ENCODE data around the gene LAMTOR4. TPM values are rescaled to one million over a fixed set of nuclear protein-coding genes. Genes with fewer than 3 reads are reported as not detected.
A peak's percentile ranks its signal among the peaks of the same experiment; 100 is the strongest.
"Not testable (repeated sequence)": the region's sequence is repeated elsewhere in the genome, so short reads cannot be mapped to it uniquely, and the experiment has no call there.

LAMTOR4 gene
- total RNA-seq, 1 donor from 2014 or later, result 70.5 TPM

DNA sequence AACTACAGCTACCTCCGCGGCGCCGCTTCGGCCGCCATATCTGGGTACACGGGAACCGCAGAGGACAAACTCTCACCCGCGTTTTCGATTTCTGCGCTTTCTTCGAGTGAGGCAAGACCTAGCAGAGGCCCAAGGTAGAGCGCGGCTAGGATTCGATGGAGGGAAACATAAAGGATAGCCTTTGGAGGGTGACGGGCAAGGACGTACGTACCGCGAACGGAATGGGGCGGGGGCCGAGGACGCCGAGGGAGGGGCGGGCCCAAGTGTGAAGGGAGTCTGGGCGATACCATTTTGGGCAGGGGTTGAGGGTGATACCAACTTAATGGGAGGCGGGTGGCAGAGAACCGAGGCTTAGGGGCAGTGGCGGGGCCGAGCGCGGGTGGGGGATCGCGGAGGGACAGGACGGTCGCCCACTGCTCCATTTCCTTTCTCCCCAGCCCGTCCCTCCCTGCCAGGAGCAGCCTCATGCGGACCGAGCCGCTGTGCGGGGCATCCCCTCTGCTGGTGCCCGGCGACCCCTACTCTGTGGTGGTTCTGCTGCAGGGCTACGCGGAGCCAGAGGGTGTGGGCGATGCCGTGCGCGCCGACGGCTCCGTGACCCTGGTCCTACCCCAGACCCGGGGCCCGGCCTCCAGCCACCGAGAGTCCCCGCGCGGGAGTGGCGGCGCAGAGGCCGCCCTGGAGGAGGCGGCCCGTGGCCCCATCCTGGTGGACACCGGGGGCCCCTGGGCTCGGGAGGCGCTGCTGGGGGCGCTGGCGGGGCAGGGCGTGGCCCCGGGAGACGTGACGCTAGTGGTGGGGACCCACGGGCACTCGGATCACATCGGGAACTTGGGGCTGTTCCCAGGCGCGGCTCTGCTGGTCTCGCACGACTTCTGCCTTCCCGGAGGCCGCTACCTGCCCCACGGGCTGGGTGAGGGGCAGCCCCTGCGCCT lies 21.5 kb upstream of the LAMTOR4 start, which contains the start of gene MBLAC1:
Gene MBLAC1 (plus strand): TSS at position 37 of the 935 bp plus-strand sequence. CDS start 429 bp downstream, at position 466.
- Mint-ChIP-seq H3K4me3 (peak within 1 kb of the TSS; percentile 99), H3K27ac (peak within 1 kb of the TSS; percentile 95), H3K9me3 (no peaks in the 10 kb centered on the region), H3K4me1 (peaks cover 25% of the 10 kb centered on the region), H3K36me3 (peaks cover 8% of the 10 kb centered on the region), H3K27me3 (ENCODE audit: insufficient read depth, low read depth) (peaks cover 4% of the 10 kb centered on the region)
- Histone ChIP-seq H3K4me3 (peak within 1 kb of the TSS; percentile 68), H3K9me3 (ENCODE audit: low read depth) (no peaks in the 10 kb centered on the region), H3K27ac (peak within 1 kb of the TSS; percentile 68), H3K79me2 (ENCODE audit: low read depth) (peaks cover 9% of the 10 kb centered on the region), H3K36me3 (no peaks in the 10 kb centered on the region), H3K4me1 (no peaks in the 10 kb centered on the region), H4K20me1 (ENCODE audit: low read depth) (no peaks in the 10 kb centered on the region), H2AFZ (replicated peaks) (peak within 1 kb of the TSS; percentile 74), H3K4me2 (peak within 1 kb of the TSS; percentile 97), H3K9ac (peak within 1 kb of the TSS; percentile 48), H3F3A (ENCODE audit: low read depth) (peaks cover 37% of the 10 kb centered on the region), H3K27me3 (peaks cover 33% of the 10 kb centered on the region)
- no peak for TF ChIP-seq CTCF (IDR thresholded peaks at IDR 0.05)
- peak; percentile 10 for TF ChIP-seq EZH2 (IDR thresholded peaks at IDR 0.05)
- TF ChIP-seq EZH2phosphoT487 (IDR thresholded peaks at IDR 0.05), result no peak
- DNase-seq (ENCODE audit: low spot score), result peak; percentile 94

DNA sequence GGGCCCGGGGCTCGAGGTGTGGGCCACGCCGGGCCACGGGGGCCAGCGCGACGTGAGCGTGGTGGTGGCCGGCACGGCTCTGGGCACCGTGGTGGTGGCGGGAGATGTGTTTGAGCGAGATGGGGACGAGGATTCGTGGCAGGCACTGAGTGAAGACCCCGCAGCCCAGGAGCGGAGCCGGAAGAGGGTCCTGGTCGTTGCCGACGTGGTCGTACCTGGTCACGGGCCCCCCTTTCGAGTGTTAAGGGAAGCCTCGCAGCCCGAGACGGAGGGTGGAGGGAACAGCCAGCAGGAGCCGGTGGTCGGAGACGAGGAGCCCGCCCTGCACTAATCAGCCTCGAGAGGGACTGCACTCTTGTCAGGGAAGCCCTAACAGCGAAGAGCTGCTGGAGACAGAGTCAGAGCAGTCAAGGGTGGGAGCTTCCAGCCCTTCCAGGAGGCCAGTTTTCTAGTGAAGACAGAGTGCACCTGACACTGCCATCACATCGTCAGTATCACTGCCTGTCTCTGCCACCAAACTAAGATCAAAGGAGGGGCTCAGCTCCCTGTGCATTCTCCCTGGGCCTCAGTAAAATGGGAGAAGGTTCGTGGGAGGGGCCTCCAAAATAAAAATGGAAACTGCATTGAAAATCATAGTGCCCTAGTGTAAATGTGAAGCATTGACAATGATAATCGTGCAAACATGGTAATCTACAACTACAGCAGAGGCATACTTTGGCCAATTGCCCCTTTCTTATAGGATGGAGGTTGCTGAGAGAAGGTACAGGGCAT lies 20.7 kb upstream of the LAMTOR4 start:
- Mint-ChIP-seq H3K36me3 (peaks cover 5% of the 10 kb centered on the region), H3K27me3 (ENCODE audit: insufficient read depth, low read depth) (peaks cover 4% of the 10 kb centered on the region), H3K4me3 (peak overlapping the region; percentile 85), H3K9me3 (no peaks in the 10 kb centered on the region), H3K27ac (no peak overlapping the region), H3K4me1 (peaks cover 28% of the 10 kb centered on the region)
- Histone ChIP-seq H2AFZ (replicated peaks) (peak overlapping the region; percentile 74), H4K20me1 (ENCODE audit: low read depth) (no peaks in the 10 kb centered on the region), H3K9ac (peak overlapping the region; percentile 42), H3K36me3 (no peaks in the 10 kb centered on the region), H3K27ac (no peak overlapping the region), H3F3A (ENCODE audit: low read depth) (peaks cover 39% of the 10 kb centered on the region), H3K9me3 (ENCODE audit: low read depth) (no peaks in the 10 kb centered on the region), H3K27me3 (peaks cover 33% of the 10 kb centered on the region), H3K79me2 (ENCODE audit: low read depth) (peaks cover 9% of the 10 kb centered on the region), H3K4me3 (peak overlapping the region; percentile 68), H3K4me2 (peak overlapping the region; percentile 97), H3K4me1 (no peaks in the 10 kb centered on the region)
- TF ChIP-seq CTCF (IDR thresholded peaks at IDR 0.05) (no peak), EZH2phosphoT487 (IDR thresholded peaks at IDR 0.05) (no peak), EZH2 (IDR thresholded peaks at IDR 0.05) (no peak)
- DNase-seq (ENCODE audit: low spot score), result peak; percentile 66

DNA sequence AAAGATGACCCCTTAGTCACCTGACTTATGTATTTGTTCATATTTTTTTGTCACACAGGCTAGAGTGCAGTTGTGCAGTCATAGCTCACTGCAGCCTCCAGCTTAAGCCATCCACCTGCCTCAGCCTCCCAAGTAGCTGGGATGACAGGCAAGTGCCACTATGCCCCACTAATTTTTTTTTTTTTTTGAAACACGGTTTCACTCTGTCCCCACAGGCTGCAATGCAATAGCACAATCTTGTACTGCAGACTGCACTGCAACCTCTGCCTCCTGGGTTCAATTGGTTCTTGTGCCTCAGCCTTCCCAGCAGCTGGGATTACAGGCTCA lies 20.1 kb upstream of the LAMTOR4 start:
- Histone ChIP-seq H3K4me2 (peak overlapping the region; percentile 97), H3K9ac (no peak overlapping the region)

DNA sequence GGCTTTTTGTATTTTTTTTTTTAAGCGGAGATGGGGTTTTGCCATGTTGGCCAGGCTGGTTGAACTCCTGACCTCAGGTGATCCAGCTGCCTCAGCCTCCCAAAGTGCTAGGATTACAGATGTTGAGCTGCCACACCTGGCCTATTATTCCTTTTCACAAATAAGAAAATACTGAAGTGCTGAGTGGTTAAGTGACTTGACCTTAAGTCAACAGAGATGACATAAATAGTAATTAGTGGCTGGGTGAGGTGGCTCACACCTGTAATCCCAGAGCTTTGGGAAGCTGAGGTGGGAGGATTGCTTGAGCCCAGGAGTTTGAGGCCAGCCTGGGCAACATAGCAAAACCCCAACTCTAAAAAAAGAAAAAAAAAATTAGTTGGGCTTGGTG lies 18.5 kb upstream of the LAMTOR4 start:
- DNase-seq (ENCODE audit: low spot score); H3K27ac Mint-ChIP-seq; H3K27me3 Mint-ChIP-seq (ENCODE audit: insufficient read depth, low read depth); H3K9me3 Mint-ChIP-seq; H4K20me1 ChIP-seq (ENCODE audit: low read depth); H3K36me3 Mint-ChIP-seq; H2AFZ ChIP-seq (replicated peaks); H3K27ac ChIP-seq; H3K4me2 ChIP-seq; H3K36me3 ChIP-seq; H3K79me2 ChIP-seq (ENCODE audit: low read depth); H3K4me1 ChIP-seq; H3K4me3 ChIP-seq; H3K9me3 ChIP-seq (ENCODE audit: low read depth); H3K4me3 Mint-ChIP-seq; H3K9ac ChIP-seq: not testable (repeated sequence)
- peaks cover 36% of the 10 kb centered on the region for H3F3A ChIP-seq (ENCODE audit: low read depth)
- peaks cover 23% of the 10 kb centered on the region for H3K4me1 Mint-ChIP-seq
- H3K27me3 ChIP-seq, result peaks cover 33% of the 10 kb centered on the region

More for the DNA sequence above, 20.1 kb upstream of the LAMTOR4 start:
- no peak for DNase-seq (ENCODE audit: low spot score)
- H4K20me1 ChIP-seq (ENCODE audit: low read depth), result no peaks in the 10 kb centered on the region
- H3K27ac ChIP-seq, result no peak overlapping the region
- H3K79me2 ChIP-seq (ENCODE audit: low read depth), result peaks cover 9% of the 10 kb centered on the region
- Mint-ChIP-seq H3K9me3 (no peaks in the 10 kb centered on the region), H3K4me3 (peak overlapping the region; percentile 85), H3K4me1 (peaks cover 28% of the 10 kb centered on the region), H3K27ac (no peak overlapping the region), H3K36me3 (peaks cover 5% of the 10 kb centered on the region), H3K27me3 (ENCODE audit: insufficient read depth, low read depth) (peaks cover 4% of the 10 kb centered on the region)
- no peaks in the 10 kb centered on the region for H3K36me3 ChIP-seq
- peaks cover 33% of the 10 kb centered on the region for H3K27me3 ChIP-seq
- no peak overlapping the region for H2AFZ ChIP-seq (replicated peaks)
- H3K9me3 ChIP-seq (ENCODE audit: low read depth), result no peaks in the 10 kb centered on the region
- H3K4me3 ChIP-seq, result peak overlapping the region; percentile 68
- peaks cover 39% of the 10 kb centered on the region for H3F3A ChIP-seq (ENCODE audit: low read depth)
- no peaks in the 10 kb centered on the region for H3K4me1 ChIP-seq
- no peak for TF ChIP-seq EZH2 (IDR thresholded peaks at IDR 0.05)
- TF ChIP-seq EZH2phosphoT487 (IDR thresholded peaks at IDR 0.05), result no peak
- no peak for TF ChIP-seq CTCF (IDR thresholded peaks at IDR 0.05)

All from neural progenitor cell (in vitro differentiated cells).